Activated B cell treated with CpG ODN at 0.5 μM for 24 hours (primary cell): ENCODE data around the gene MRPS34. TPM values are rescaled to one million over a fixed set of nuclear protein-coding genes. Genes with fewer than 3 reads are reported as not detected.

Source experiments
- ATAC-seq: fragments of 200-7000 bp; cut with Tn5 transposase; one replicate; pipeline ENCODE4 v1.10.0; 2021; ENCODE audit warnings: low read depth, mild to moderate bottlenecking, moderate library complexity
- CTCF ChIA-PET: fragments of 350-600 bp; sonication (Branson Sonifier 250); formaldehyde crosslinking; loops from one replicate; lab custom pipeline; 2021; ENCODE audit warnings: antibody characterized with exemption; lab: Charles Lee
- POLR2A ChIA-PET: fragments of 350-600 bp; sonication (Branson Sonifier 250); formaldehyde crosslinking; loops from one replicate; lab custom pipeline; 2021; ENCODE audit warnings: antibody characterized with exemption; lab: Charles Lee
- DNase-seq: peaks from one replicate; pipeline ENCODE4 v3.0.0; 2022
- H3K27ac Mint-ChIP-seq: one replicate; pipeline ENCODE4 v1.8.0; 2020; ENCODE audit warnings: mixed read lengths
- H3K27me3 Mint-ChIP-seq: one replicate; pipeline ENCODE4 v1.8.0; 2021; ENCODE audit warnings: mixed read lengths
- H3K36me3 Mint-ChIP-seq: one replicate; pipeline ENCODE4 v1.8.0; 2021; ENCODE audit warnings: low read depth, mixed read lengths
- H3K4me1 Mint-ChIP-seq: one replicate; pipeline ENCODE4 v1.8.0; 2021; ENCODE audit warnings: mixed read lengths
- H3K4me3 Mint-ChIP-seq: one replicate; pipeline ENCODE4 v1.8.0; 2020; ENCODE audit warnings: mild to moderate bottlenecking, mixed read lengths
- H3K9me3 Mint-ChIP-seq: one replicate; pipeline ENCODE4 v1.8.0; 2020; ENCODE audit warnings: mixed read lengths
- intact Hi-C: fragments of 100-400 bp; cut with micrococcal nuclease; formaldehyde crosslinking; loops from one replicate; pipeline ENCODE4 v1.15.1; 2024
- total RNA-seq: library from RNA; stranded (reverse); gene quantifications from 2 replicates; pipeline ENCODE4 v1.2.3, GENCODE V29; 2022
- TF ChIP-seq, protein P1 (sequence below): fragments of 200-600 bp; IDR thresholded peaks from one replicate; pipeline ENCODE4 v1.8.0; 2022; ENCODE audit warnings: antibody characterized with exemption, mild to moderate bottlenecking

The MRPS34 gene
- total RNA-seq, 1 donor from 2014 or later: 60.9 TPM

- CTCF ChIA-PET: no interaction called here
- Mint-ChIP-seq H3K27me3 (no peaks in the 10 kb centered on the region), H3K27ac (no peak overlapping the region), H3K4me1 (no peaks in the 10 kb centered on the region), H3K9me3 (peaks cover 6% of the 10 kb centered on the region), H3K4me3 (no peak overlapping the region), H3K36me3 (peaks cover 2% of the 10 kb centered on the region)
- TF ChIP-seq, protein P1, sequence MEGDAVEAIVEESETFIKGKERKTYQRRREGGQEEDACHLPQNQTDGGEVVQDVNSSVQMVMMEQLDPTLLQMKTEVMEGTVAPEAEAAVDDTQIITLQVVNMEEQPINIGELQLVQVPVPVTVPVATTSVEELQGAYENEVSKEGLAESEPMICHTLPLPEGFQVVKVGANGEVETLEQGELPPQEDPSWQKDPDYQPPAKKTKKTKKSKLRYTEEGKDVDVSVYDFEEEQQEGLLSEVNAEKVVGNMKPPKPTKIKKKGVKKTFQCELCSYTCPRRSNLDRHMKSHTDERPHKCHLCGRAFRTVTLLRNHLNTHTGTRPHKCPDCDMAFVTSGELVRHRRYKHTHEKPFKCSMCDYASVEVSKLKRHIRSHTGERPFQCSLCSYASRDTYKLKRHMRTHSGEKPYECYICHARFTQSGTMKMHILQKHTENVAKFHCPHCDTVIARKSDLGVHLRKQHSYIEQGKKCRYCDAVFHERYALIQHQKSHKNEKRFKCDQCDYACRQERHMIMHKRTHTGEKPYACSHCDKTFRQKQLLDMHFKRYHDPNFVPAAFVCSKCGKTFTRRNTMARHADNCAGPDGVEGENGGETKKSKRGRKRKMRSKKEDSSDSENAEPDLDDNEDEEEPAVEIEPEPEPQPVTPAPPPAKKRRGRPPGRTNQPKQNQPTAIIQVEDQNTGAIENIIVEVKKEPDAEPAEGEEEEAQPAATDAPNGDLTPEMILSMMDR: no peak
- intact Hi-C loops: no loop called here
- ATAC-seq (no peak), DNase-seq (no peak)
- POLR2A ChIA-PET: interaction anchor here (0.6 kb wide), 1 partner anchor 1613 kb away, joined by 4 read pairs; no protein-coding TSS in a partner anchor
These were observed 22.2 kb upstream of the MRPS34 start for GRCh38 chr16:1794908-1795666.

DNA sequence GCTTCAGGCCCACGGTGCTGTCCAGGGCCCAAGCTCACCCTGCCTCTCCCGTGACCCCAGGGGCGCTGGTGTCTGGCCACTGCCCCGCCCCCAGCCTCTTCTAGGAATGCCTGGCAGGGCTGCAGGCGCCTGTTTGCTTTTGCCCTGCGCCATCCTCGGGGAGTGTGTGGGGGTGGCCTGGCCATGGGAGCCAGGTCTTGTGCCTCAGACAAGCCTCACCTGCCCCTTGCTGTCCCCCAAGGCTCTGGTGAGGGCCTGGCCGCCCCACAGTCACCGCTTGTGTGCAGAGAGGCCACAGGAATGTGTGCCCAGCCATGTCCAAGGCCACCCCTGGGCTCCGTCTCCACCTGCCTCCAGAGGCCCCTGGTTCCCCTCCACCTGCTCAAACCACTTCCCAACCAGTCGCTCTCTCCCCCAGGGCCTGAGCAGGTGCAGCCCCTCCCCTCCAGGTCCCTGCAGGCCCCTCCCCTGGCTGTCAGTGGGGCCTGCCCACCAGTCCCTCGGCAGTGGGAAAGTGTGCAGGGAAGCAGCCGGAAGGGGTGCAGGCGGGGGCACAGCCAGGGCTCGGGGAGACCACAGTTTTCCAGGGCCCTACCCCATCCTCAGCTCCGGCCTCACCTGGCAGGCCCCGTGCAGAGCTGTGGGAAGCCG, 21.4 kb upstream of the MRPS34 start:
- intact Hi-C loops: no loop called here
- H3K27me3 Mint-ChIP-seq: no peaks in the 10 kb centered on the region
- peaks cover 4% of the 10 kb centered on the region for H3K9me3 Mint-ChIP-seq
- TF ChIP-seq, protein P1: no peak
- H3K4me3 Mint-ChIP-seq: no peak overlapping the region
- ATAC-seq: no peak
- CTCF ChIA-PET: no interaction called here
- no peak overlapping the region for H3K27ac Mint-ChIP-seq
- POLR2A ChIA-PET: no interaction called here
- DNase-seq: no peak
- no peaks in the 10 kb centered on the region for H3K4me1 Mint-ChIP-seq
- peaks cover 2% of the 10 kb centered on the region for H3K36me3 Mint-ChIP-seq

GRCh38 chr16:1793578-1794220, 20.8 kb upstream of the MRPS34 start, which contains the start of gene IGFALS:
TSS of gene IGFALS (minus strand) at chr16:1793705. CDS start at chr16:1793652, 53 bp downstream.
- no peaks in the 10 kb centered on the region for H3K4me1 Mint-ChIP-seq
- no peaks in the 10 kb centered on the region for H3K9me3 Mint-ChIP-seq
- TF ChIP-seq, protein P1: no peak
- POLR2A ChIA-PET: no interaction called here
- no peaks in the 10 kb centered on the region for H3K27me3 Mint-ChIP-seq
- CTCF ChIA-PET: no interaction called here
- intact Hi-C loops: no loop called here
- DNase-seq (no peak), ATAC-seq (no peak)
- H3K27ac Mint-ChIP-seq: no peak within 1 kb of the TSS
- H3K36me3 Mint-ChIP-seq: peaks cover 8% of the 10 kb centered on the region
- H3K4me3 Mint-ChIP-seq: no peak within 1 kb of the TSS

GRCh38 chr16:1792836-1793577, 20.1 kb upstream of the MRPS34 start:
- H3K4me1 Mint-ChIP-seq: no peaks in the 10 kb centered on the region
- no peak for DNase-seq
- no peaks in the 10 kb centered on the region for H3K9me3 Mint-ChIP-seq
- no peak overlapping the region for H3K27ac Mint-ChIP-seq
- TF ChIP-seq, protein P1: no peak
- no peak overlapping the region for H3K4me3 Mint-ChIP-seq
- peaks cover 11% of the 10 kb centered on the region for H3K36me3 Mint-ChIP-seq
- ATAC-seq: no peak
- intact Hi-C loops: no loop called here
- no peaks in the 10 kb centered on the region for H3K27me3 Mint-ChIP-seq
- ChIA-PET POLR2A (no interaction called here), CTCF (no interaction called here)
